Measurements from ENCODE around the gene ASF1A. TPM values are rescaled to one million over a fixed set of nuclear protein-coding genes. Genes with fewer than 3 reads are reported as not detected.

Gene ASF1A
- total and polyA plus RNA-seq, 2 experiments from 2014 or later = 25.4 to 72.2 TPM

- H3K4me3 ChIP-seq = no peak overlapping the region
- no peak overlapping the region for H2AFZ ChIP-seq
- H3K4me1 Mint-ChIP-seq = peaks cover 28% of the 10 kb centered on the region
- no peaks in the 10 kb centered on the region for H3F3A ChIP-seq (replicated peaks; ENCODE audit: low read depth)
- no peaks in the 10 kb centered on the region for H3K9me3 Mint-ChIP-seq
- H4K20me1 ChIP-seq (replicated peaks; ENCODE audit: insufficient read depth) = no peaks in the 10 kb centered on the region
- no peak overlapping the region for H3K4me2 ChIP-seq
- H3K9me2 ChIP-seq (ENCODE audit: insufficient read depth) = no peaks in the 10 kb centered on the region
- no peaks in the 10 kb centered on the region for H3K27me3 ChIP-seq (ENCODE audit: insufficient read depth)
- H3K27ac Mint-ChIP-seq = no peak overlapping the region
- peaks cover 28% of the 10 kb centered on the region for H3K4me1 ChIP-seq (ENCODE audit: insufficient read depth)
- no peak for TF ChIP-seq ZNF114 (CRISPR knock-in tag; IDR thresholded peaks at IDR 0.05)
- TF ChIP-seq EZH2 (IDR thresholded peaks at IDR 0.05; ENCODE audit: low read depth, unreplicated experiment) = no peak
- no peak for TF ChIP-seq JUNB (IDR thresholded peaks at IDR 0.05; ENCODE audit: unreplicated experiment)
- TF ChIP-seq NANOG (IDR thresholded peaks at IDR 0.05; ENCODE audit: borderline replicate concordance) = no peak
- no peak for TF ChIP-seq CTCF (conservative IDR thresholded peaks at IDR 0.05; ENCODE audit: low read depth in 2 of 2)
- TF ChIP-seq CREB1 (CRISPR knock-in tag; IDR thresholded peaks at IDR 0.05; ENCODE audit: low read depth) = no peak
- no peak for TF ChIP-seq ZNF331 (CRISPR knock-in tag; IDR thresholded peaks at IDR 0.05; ENCODE audit: low read depth)
- TF ChIP-seq ETS1 (IDR thresholded peaks at IDR 0.05) = no peak
- no peak for TF ChIP-seq EZH2phosphoT487 (IDR thresholded peaks at IDR 0.05; ENCODE audit: unreplicated experiment)
- no peak for TF ChIP-seq STAT1 (IDR thresholded peaks at IDR 0.05; ENCODE audit: unreplicated experiment)
- TF ChIP-seq ZNF462 (CRISPR knock-in tag; IDR thresholded peaks at IDR 0.05) = no peak
- no peak for TF ChIP-seq POLR2AphosphoS5 (IDR thresholded peaks at IDR 0.05; ENCODE audit: low read depth)
- no peaks in the 10 kb centered on the region for H3K36me3 ChIP-seq (ENCODE audit: insufficient read depth)
- peaks cover 52% of the 10 kb centered on the region for H3K79me2 ChIP-seq (replicated peaks; ENCODE audit: insufficient read depth)
- H3K27me3 Mint-ChIP-seq (ENCODE audit: insufficient read depth, low read depth, poor library complexity) = peaks cover 14% of the 10 kb centered on the region
- DNase-seq (ENCODE audit: low spot score) (no peak), ATAC-seq (no peak)
- H3K27ac ChIP-seq (ENCODE audit: low read depth) = no peak overlapping the region; the same call in 1 of the 2 replicates
- no peak overlapping the region for H3K4me3 Mint-ChIP-seq
- H3K36me3 Mint-ChIP-seq (ENCODE audit: low read depth) = peaks cover 9% of the 10 kb centered on the region; the same call in 2 of the 3 replicates
Observed at GRCh38 chr6:118890997-118891790, 2.8 kb upstream of the ASF1A start.
